Heart left ventricle (tissue), 16 donors: ENCODE results near the gene EFHD1. TPM values are rescaled to one million over a fixed set of nuclear protein-coding genes. Genes with fewer than 3 reads are reported as not detected.
"Not testable (repeated sequence)": the region's sequence is repeated elsewhere in the genome, so short reads cannot be mapped to it uniquely, and the experiment has no call there.

ENCODE experiments used
- ATAC-seq, 4 donors: fragments of 200-7000 bp; cut with Tn5 transposase; one replicate each; pipeline ENCODE4 v1.9.1; 2020 to 2022; ENCODE audit warnings: moderate library complexity in 4 of 4, mild to moderate bottlenecking in 3 of 4, moderate number of reproducible peaks in 1 of 4
- DNase-seq, 5 donors: peaks; one replicate each; pipeline ENCODE4 v3.0.0-alpha.2; 2020
- H3K27ac ChIP-seq, 12 donors: fragments of 200-600 bp; sonication (generic) in 4 of 12; one replicate each; pipeline versions ENCODE4 v1.5.0 to v1.8.0; 2016 to 2022; ENCODE audit warnings: mild to moderate bottlenecking in 2 of 12
- H3K27me3 ChIP-seq, 9 donors: fragments of 200-600 bp; sonication (generic) in 2 of 9; one replicate each; pipeline versions ENCODE4 v1.5.1 to v1.8.0; 2016 to 2022; ENCODE audit warnings: mild to moderate bottlenecking in 3 of 9
- H3K36me3 ChIP-seq, 9 donors: fragments of 200-600 bp; sonication (generic) in 2 of 9; one replicate each; pipeline versions ENCODE4 v1.5.0 to v1.8.0; 2018 to 2022; ENCODE audit warnings: mild to moderate bottlenecking in 2 of 9
- H3K4me1 ChIP-seq, 12 donors: fragments of 200-600 bp; sonication (generic) in 4 of 12; one replicate each; pipeline versions ENCODE4 v1.5.0 to v1.8.0; 2016 to 2022; ENCODE audit warnings: mild to moderate bottlenecking in 3 of 12
- H3K4me3 ChIP-seq, 12 donors: fragments of 200-600 bp; sonication (generic) in 4 of 12; one replicate each; pipeline versions ENCODE4 v1.5.0 to v1.8.0; 2017 to 2022; ENCODE audit warnings: mild to moderate bottlenecking in 9 of 12, moderate library complexity in 4 of 12
- H3K9me3 ChIP-seq, 12 donors: fragments of 200-600 bp; sonication (generic) in 4 of 12; one replicate each; pipeline versions ENCODE4 v1.5.0 to v1.8.0; 2016 to 2022; ENCODE audit warnings: mild to moderate bottlenecking in 1 of 12
- CTCF ChIP-seq, 12 donors: fragments of 200-600 bp; sonication (generic) in 4 of 12; IDR thresholded peaks; one replicate each; pipeline versions ENCODE4 v1.5.0 to v1.8.0; 2018 to 2022; ENCODE audit warnings: antibody characterized with exemption in 12 of 12, mild to moderate bottlenecking in 5 of 12
- POLR2A ChIP-seq, 2 donors: fragments of 450-650 bp; IDR thresholded peaks; one replicate each; pipeline ENCODE4 v1.6.1; 2017; ENCODE audit warnings: antibody characterized with exemption in 2 of 2, mild to moderate bottlenecking in 2 of 2, moderate library complexity in 2 of 2
- WGBS, 4 donors: extraction: QIAGEN DNeasy Blood & Tissue Kit in 2 of 4; methylation state at CpG; one replicate each; pipeline versions ENCODE4 v1.1.5 to v1.1.7; 2013 to 2018; 5-methylcytosine and 5-hydroxymethylcytosine counted together
- intact Hi-C, 10 donors: fragments of 100-400 bp; cut with DNase I; formaldehyde crosslinking; loops; one replicate each; pipeline versions ENCODE4 v1.11.1 to v1.14.2; 2022
- polyA plus RNA-seq, 2 donors: library from polyadenylated mRNA; stranded (reverse); fragments of 200-250 nt; gene quantifications; one replicate each; pipeline ENCODE4 v1.2.3, GENCODE V29; 2013
- total RNA-seq, 9 donors: library from RNA; depleted of rRNA in 2 of 9; stranded (reverse); fragments of >200 nt in 2 of 9; fragmentation: NEBNext Ultra II Directional in 3 of 9; extraction: Animal tissue kit (Norgen Biotek cat#: 25700) in 3 of 9; gene quantifications; one replicate each; pipeline versions ENCODE4 v1.1.0 to v1.2.4, GENCODE V29; 2016 to 2023
- donor health status: ischemic (EF 13 %, LVEDD 7.1; RV severe dilation, severe dysfunction).
- donor health status: healthy with polysubstance abuse.
- donor health status: DM: no; HTN: yes; CAD: no.
- donor health status: DM: no; HTN: no; CAD: no.
- donor health status: ischemic (EF 25% LVEDD 6.9; RV normal size, moderate dysfunction).
- donor health status: ischemic (EF 25% LVEDD 5.7; RV mildly dilated, moderate dysfunction).
- donor health status: healthy.
- donor health status: DM: yes; HTN: yes; CAD: no.
- donor health status: ischemic (EF 35%, LVEDD 5.7; RV mildly dilated, moderate dysfunction).
- donor health status: nonischemic (EF 11% LVEDD 7.7; RV severe dilation, severe dysfunction).
- donor health status: DM: yes; HTN: yes; CAD: no.
- donor health status: PGD.
- donor health status: ischemic (EF 29% LVEDD 5.4; RV normal size, mild dysfunction).
- donor health status: nonischemic (EF 23%, LVEDD 6.1; RV moderate dilation, normal function).

EFHD1 gene
- total and polyA plus RNA-seq, 11 donors, result 9.0 to 44.8 (median 20.7) TPM

GRCh38 chr2:232688201-232688600, 54.8 kb downstream of the EFHD1 start:
- Histone ChIP-seq H3K36me3 (no peaks in the 10 kb centered on the region), H3K4me3 (no peak overlapping the region), H3K27me3 (no peaks in the 10 kb centered on the region), H3K4me1 (peaks cover 0 to 9% (median 0%) of the 10 kb centered on the region in 12 donors), H3K27ac (no peak overlapping the region), H3K9me3 (peaks cover 0 to 5% (median 0%) of the 10 kb centered on the region in 12 donors)
- 89 to 96% (median 92%) methylated on average over 7 of the region's 7 CpGs for WGBS, 4 donors
- TF ChIP-seq POLR2A (IDR thresholded peaks at IDR 0.05) (no peak), CTCF (IDR thresholded peaks at IDR 0.05) (no peak)
- ATAC-seq (no peak), DNase-seq (no peak)
- intact Hi-C loops, result no loop called here

GRCh38 chr2:232689152-232689910, 55.9 kb downstream of the EFHD1 start:
- WGBS, 4 donors, result 28 to 47% (median 42%) methylated on average over 2 to 3 of the region's 3 CpGs
- Histone ChIP-seq H3K27ac (peak overlapping the region in 3 of 12 donors; percentile 8 to 28 (median 24)), H3K4me1 (peaks cover 0 to 9% (median 0%) of the 10 kb centered on the region in 12 donors), H3K27me3 (no peaks in the 10 kb centered on the region), H3K9me3 (peaks cover 0 to 5% (median 0%) of the 10 kb centered on the region in 12 donors), H3K4me3 (no peak overlapping the region), H3K36me3 (no peaks in the 10 kb centered on the region)
- intact Hi-C loops, result no loop called here
- DNase-seq (peak; percentile 38 to 83 (median 66)), ATAC-seq (peak; percentile 60 to 86 (median 78))
- no peak for TF ChIP-seq POLR2A (IDR thresholded peaks at IDR 0.05)
- no peak for TF ChIP-seq CTCF (IDR thresholded peaks at IDR 0.05)

- H3K27ac ChIP-seq, ATAC-seq, H3K9me3 ChIP-seq, DNase-seq, H3K27me3 ChIP-seq, H3K4me1 ChIP-seq, H3K4me3 ChIP-seq, H3K36me3 ChIP-seq, intact Hi-C loops: not testable (repeated sequence)
- WGBS, 4 donors, result 96% methylated on average over 13 of the region's 13 CpGs
These were observed 57.7 kb downstream of the EFHD1 start for GRCh38 chr2:232691117-232691516.

DNA sequence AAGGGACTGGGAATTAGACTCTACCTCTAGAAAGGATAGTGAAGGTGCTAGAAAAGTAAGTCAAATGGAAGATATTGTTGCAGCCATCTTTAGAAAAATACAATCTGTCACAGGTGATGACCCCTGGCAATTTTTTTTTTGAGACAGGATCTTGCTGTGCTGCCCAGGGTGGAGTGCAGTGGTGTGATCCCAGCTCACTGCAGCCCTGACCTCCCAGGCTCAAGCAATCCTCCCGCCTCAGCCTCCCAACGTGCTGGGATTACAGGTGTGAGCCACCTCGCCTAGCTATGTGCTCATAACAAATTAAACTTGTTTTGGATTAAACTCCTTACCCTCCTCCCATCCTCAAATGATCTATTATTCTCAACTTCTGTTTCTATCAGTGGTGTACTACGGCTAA, 59.9 kb downstream of the EFHD1 start:
- no peak for DNase-seq
- H3K9me3 ChIP-seq, result peaks cover 0 to 5% (median 0%) of the 10 kb centered on the region in 12 donors
- no peaks in the 10 kb centered on the region for H3K27me3 ChIP-seq
- H3K27ac ChIP-seq, result no peak overlapping the region
- H3K4me3 ChIP-seq, result no peak overlapping the region
- peaks cover 0 to 18% (median 11%) of the 10 kb centered on the region in 12 donors for H3K4me1 ChIP-seq
- no peak for TF ChIP-seq POLR2A (IDR thresholded peaks at IDR 0.05)
- TF ChIP-seq CTCF (IDR thresholded peaks at IDR 0.05), result no peak
- 83 to 93% (median 86%) methylated on average over 4 of the region's 4 CpGs for WGBS, 4 donors
- no peaks in the 10 kb centered on the region for H3K36me3 ChIP-seq
- intact Hi-C loops, result no loop called here
- ATAC-seq, result no peak
